ENCODE data around the gene PALMD.

- TF ChIP-seq CTCF (IDR thresholded peaks at IDR 0.05; ENCODE audit: poor library complexity) (no peak), EZH2 (IDR thresholded peaks at IDR 0.05; ENCODE audit: borderline replicate concordance) (no peak), EZH2phosphoT487 (IDR thresholded peaks at IDR 0.05; ENCODE audit: low read depth, severe bottlenecking, unreplicated experiment) (no peak)
Measured at GRCh38 chr1:99710994-99711393, 65.1 kb downstream of the PALMD start.

All from hepatocyte (in vitro differentiated cells).